HS-5 (cell line): Measurements from ENCODE around the gene GDF7.
"Not testable (repeated sequence)": the region's sequence is repeated elsewhere in the genome, so short reads cannot be mapped to it uniquely, and the experiment has no call there.

Experiments used
- DNase-seq: peaks from one replicate; pipeline ENCODE4 v3.0.0-alpha.2; 2012; ENCODE audit warnings: low read depth

GDF7 gene

DNA sequence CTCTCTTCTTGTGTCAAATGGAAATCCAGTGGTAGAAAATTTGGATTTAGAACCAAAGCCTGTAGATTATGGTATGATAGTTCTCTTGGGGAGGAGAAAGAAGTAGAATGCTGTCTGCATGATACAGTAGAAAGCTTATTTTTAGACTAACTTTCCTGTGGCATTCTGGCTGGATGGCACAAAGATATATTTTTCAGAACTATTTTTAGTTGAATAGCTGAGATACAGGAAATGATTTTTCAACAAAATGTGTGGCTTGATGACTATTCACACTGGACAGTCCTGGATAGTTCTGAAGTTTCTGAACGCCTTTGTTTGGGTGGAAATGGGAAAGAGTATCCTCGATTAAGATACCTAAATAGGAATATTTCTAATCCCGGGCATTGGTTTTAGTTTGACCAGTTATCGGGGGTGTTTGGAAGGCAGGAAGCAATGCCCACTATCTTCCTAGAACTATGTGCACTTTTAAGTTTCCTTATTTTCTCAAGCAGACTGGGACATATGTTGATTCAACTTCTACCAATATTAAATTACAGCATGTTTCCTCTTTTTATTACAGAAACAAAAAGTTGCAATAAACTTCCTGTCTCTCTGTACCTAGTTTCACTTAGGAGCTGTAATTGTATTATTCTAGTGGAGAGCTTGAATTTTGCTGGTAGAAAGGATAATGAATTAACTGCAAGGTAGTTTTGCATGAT, 32.1 kb downstream of the GDF7 start:
- DNase-seq: no peak

DNA sequence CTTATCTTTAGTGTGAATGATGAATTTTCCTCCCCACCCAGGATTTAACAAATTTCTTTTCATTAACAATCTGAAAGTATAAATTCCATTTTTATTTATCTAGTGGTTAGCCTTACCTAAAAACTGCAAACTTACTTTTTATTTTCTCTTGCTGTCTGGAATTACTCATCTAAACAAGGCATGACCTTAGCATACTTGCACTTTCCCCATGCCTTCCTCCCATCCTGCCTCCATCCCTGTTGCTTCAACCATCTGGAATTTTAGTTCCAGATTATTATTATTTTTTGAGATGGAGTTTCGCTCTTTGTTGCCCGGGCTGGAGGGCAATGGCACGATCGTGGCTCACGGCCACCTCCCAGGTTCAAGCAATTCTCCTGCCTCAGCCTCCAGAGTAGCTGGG, 35.6 kb downstream of the GDF7 start:
- DNase-seq: no peak

DNA sequence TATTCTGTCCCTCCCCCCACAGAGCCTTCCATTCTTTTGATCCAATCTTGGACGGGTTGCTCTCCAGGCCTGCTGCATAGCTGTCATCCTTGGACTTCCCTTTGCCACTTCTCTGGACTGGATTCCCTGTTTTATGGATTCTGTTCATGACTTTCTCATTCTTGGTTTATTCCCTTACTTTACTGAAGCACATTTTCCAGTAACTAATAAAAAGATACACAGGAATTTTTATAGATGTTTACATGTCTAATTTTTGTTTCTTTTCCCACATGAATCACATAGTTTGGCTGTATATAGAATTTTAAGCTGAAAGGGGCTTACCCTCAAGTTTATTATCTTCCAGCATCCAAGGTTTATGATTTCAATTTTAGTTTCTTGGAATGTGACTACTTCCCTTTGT, 37.9 kb downstream of the GDF7 start:
- no peak for DNase-seq

- no peak for DNase-seq
Measured at GRCh38 chr2:20706217-20706616, 39.3 kb downstream of the GDF7 start.

DNA sequence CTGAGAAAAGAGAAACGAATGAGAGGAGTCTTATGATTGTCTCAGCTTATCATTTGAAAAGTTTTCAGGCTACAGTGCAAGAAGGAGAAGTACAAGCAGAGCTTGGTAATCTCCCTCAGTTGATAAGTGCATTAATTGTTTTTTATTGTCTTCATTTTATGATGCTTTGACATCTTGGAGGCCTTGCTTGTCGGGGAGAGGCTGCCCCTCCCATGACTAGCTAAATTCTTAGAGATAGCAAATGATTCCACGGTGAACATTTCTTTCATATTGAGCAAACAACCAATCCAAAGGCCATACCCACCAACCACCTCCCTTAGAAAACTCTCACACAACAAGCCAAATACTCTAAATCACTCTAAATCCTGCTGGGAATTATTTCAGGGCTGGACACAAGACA, 39.8 kb downstream of the GDF7 start:
- DNase-seq: no peak

- DNase-seq: no peak
Measured at GRCh38 chr2:20707601-20708000, 40.7 kb downstream of the GDF7 start.

DNA sequence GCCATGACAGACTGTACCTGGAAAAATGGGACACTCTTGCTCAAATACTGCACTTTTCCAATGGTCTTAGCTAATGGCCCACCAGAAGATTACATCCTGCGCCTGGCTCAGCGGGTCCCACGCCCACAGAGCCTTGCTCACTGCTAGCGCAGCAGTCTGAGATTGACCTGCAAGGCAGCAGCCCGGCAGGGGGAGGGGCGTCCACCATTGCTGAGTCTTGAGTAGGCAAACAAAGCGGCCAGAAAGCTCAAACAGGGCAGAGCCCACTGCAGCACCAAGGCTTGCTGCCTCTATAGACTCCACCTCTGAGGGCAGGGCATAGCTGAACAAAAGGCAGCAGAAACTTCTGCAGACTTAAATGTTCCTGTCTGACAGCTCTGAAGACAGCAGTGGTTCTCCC, 44.7 kb downstream of the GDF7 start:
- DNase-seq: not testable (repeated sequence)

GRCh38 chr2:20713585-20713984, 46.6 kb downstream of the GDF7 start:
- DNase-seq: not testable (repeated sequence)

DNA sequence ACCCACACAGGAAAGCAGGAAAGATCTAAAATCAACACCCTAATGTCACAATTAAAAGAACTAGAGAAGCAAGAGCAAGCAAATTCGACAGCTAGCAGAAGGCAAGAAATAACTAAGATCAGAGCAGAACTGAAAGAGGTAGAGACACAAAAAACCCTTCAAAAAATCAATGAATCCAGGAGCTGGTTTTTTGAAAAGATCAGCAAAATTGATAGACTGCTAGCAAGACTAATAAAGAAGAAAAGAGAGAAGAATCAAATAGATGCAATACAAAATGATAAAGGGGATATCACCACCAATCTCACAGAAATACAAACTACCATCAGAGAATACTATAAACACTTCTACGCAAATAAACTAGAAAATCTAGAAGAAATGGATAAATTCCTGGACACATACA, 47.5 kb downstream of the GDF7 start:
- not testable (repeated sequence) for DNase-seq

DNA sequence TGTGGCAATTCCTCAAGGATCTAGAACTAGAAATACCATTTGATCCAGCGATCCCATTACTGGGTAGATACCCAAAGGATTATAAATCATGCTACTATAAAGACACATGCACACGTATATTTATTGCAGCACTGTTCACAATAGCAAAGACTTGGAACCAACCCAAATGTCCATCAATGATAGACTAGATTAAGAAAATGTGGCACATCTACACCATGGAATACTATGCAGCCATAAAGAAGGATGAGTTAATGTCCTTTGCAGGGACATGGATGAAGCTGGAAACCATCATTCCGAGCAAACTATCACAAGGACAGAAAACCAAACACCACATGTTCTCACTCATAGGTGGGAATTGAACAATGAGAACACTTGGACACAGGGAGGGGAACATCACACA, 49.2 kb downstream of the GDF7 start:
- not testable (repeated sequence) for DNase-seq

DNA sequence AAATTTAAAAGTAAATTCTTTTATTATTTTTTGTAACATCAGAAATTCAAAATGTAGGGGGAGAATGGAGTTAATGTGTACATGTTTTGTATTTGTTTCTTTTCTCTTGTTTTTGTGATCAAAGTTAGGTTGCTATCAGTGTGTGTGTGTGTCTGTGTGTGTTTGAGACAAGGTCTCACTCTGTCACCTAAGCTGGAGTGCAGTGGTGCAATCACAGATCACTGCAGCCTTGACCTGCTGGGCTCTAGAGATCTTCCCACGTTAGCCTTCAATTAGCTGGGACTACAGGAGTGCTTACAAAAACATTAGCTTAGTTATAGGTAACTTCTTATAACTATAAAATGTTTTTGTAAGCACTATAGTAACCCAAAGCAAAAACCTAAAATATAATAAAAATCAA, 50.7 kb downstream of the GDF7 start:
- DNase-seq: no peak

DNA sequence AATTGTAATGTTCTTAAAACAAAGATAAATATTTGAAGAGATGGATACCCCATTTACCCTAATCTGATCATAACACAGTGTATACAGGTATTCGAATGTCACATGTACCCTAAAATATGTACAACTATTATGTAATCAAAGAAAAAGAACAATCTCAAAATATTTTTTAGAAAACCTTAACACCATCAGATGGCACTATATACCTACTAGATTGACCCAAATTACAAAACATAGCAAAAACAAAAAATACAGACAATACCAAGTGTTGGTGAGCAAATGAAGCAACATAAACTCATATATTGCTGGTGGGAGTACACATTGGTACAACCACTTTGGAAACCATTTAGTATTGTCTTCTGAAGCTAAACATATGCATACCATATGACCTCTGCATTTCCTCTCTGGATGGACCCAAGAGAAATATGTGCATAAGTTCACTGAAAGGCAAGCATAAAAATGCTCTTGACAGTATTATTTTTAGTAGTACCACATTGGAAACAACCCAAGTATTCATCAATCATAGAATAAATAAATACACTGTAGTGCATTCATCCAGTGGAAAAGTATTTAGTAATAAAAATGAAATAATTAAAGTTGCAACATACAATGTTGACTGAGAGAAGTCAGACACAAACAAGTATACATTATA, 55.8 kb downstream of the GDF7 start:
- DNase-seq: no peak

GRCh38 chr2:20723543-20723942, 56.6 kb downstream of the GDF7 start:
- no peak for DNase-seq

GRCh38 chr2:20724500-20725053, 57.6 kb downstream of the GDF7 start:
- DNase-seq: no peak

DNA sequence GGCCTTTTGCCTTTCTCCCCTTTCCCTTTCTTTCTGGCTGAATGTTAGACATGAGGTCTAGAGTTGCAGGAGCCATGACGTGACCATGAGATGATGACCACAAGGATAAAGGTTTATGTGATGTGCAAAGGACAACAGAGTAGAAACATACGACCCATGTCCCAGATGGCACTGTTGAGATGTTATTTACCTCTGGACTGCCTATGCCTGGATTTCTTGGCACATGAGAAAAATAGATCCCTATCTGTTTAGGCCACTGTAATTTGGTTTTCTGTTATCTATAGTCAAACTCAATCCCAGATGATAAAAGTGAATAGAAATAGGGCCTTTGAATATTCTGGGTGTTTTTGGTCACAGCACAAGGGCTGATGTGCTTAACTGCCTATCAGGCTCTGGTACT, 58.8 kb downstream of the GDF7 start:
- no peak for DNase-seq

DNA sequence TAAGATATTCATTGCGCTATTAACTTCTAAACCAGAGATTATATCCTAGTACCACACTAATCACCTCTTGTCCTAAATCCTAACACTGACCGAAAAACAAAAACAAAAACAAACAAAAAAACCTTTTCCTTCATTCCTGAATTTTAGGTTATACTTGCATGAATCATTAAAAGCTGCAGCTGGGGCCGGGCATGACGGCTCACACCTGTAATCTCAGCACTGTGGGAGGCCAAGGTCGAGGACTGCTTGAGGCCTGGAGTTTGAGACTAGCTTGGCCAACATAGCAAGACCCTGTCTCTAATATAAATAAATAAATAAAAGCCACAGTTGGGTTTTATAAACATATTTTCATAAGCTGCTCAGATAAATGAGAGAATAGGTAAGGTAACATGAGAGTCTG, 60.0 kb downstream of the GDF7 start:
- DNase-seq: no peak

DNA sequence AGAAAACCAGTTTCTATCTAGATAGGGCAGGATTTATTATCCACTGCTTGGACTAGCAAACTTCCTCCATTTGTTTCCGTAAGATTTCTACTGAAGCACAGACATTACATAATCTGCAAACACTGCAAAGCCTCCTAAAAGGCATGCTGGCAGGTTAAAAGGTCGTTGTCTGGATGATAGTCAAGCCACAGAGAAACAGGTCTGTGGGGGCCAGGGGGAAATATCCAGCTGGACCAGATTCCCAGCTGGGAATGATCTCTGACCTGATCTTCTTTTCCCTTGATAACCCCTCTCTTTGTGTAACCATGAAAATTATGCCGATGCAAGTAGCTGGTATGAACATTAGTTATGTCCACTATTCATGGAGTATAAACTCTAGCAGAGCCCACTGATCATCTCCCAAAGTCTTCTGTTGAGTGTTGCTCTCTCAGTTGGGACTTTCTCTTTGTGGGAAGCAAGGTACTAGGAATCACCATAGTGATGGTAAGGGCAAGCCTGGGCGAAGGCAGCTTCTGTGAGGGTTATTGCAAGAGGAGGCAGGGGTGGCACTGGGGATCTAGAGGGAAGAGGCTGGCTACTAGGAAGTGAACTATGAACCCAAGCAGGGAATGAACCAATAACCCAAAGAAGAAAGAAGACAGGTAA, 61.3 kb downstream of the GDF7 start:
- no peak for DNase-seq
